GM12878 (cell line): Measurements from ENCODE around the gene ACTN3. TPM values are rescaled to one million over a fixed set of nuclear protein-coding genes. Genes with fewer than 3 reads are reported as not detected.

ENCODE experiments used
- ATAC-seq: fragments of 200-7000 bp; cut with Tn5 transposase; 3 replicates; pipeline ENCODE4 v1.9.1; 2020; ENCODE audit warnings: mild to moderate bottlenecking, moderate library complexity
- BruUV-seq: library from RNA; stranded (reverse); fragments of 400-500 nt; replicated peaks from 2 replicates; lab custom pipeline; 2021; lab: Mats Ljungman, UMichigan
- CTCF ChIA-PET: fragments of 300-600 bp; sonication (Branson Sonifier 250); formaldehyde crosslinking; extraction: SDS; loops from one replicate; lab custom pipeline; 2021; ENCODE audit warnings: inconsistent platforms; lab: Yijun Ruan, JAX
- POLR2A ChIA-PET: fragments of 350-600 bp; formaldehyde crosslinking; extraction: SDS; loops from one replicate; lab custom pipeline; 2021; ENCODE audit warnings: inconsistent platforms; lab: Charles Lee
- RAD21 ChIA-PET: fragments of 300-600 bp; sonication (Branson Sonifier 250); formaldehyde crosslinking; loops from one replicate; lab custom pipeline; 2023; ENCODE audit warnings: antibody characterized with exemption; ENCODE audit not compliant: unreplicated experiment; lab: Charles Lee
- SMC1A ChIA-PET: fragments of 300-600 bp; sonication (Branson Sonifier 250); formaldehyde crosslinking; loops from one replicate; lab custom pipeline; 2023; ENCODE audit not compliant: unreplicated experiment, uncharacterized antibody; lab: Charles Lee
- DNase-seq: peaks from one replicate; pipeline ENCODE4 v3.0.0-alpha.2; 2011; ENCODE audit warnings: low read depth, low spot score
- FAIRE-seq: peaks from 3 replicates; lab custom pipeline; 2011; peaks lifted over from hg19 to GRCh38; lab: Jason Lieb, UNC
- H2AFZ ChIP-seq: 2 replicates; pipeline ENCODE4 v1.6.0; 2011; ENCODE audit warnings: low read depth, low read length, control low read depth; ENCODE audit not compliant: control insufficient read depth
- H3K27ac ChIP-seq: 2 replicates; pipeline ENCODE4 v1.5.1; 2011; ENCODE audit warnings: control low read depth; ENCODE audit not compliant: control insufficient read depth, insufficient read depth
- H3K27me3 ChIP-seq, 2 experiments: replicated peaks in 1 of 2; 2 replicates each; pipeline versions ENCODE4 v1.6.0 to v1.6.1; 2011; ENCODE audit warnings: low read length in 1 of 2; ENCODE audit not compliant: control insufficient read depth in 2 of 2, insufficient read depth in 2 of 2
- H3K36me3 ChIP-seq, 2 experiments: 2 replicates each; pipeline ENCODE4 v1.5.1; 2011; ENCODE audit warnings: low read length in 1 of 2; ENCODE audit not compliant: control insufficient read depth in 2 of 2, insufficient read depth in 2 of 2
- H3K4me1 ChIP-seq: 2 replicates; pipeline ENCODE4 v1.6.1; 2011; ENCODE audit warnings: mild to moderate bottlenecking, low read length, moderate library complexity, mixed read lengths; ENCODE audit not compliant: control insufficient read depth, insufficient read depth
- H3K4me2 ChIP-seq: 2 replicates; pipeline ENCODE4 v1.6.0; 2011; ENCODE audit warnings: control low read depth; ENCODE audit not compliant: control insufficient read depth, insufficient read depth
- H3K4me3 ChIP-seq: fragments of 200-600 bp; sonication (generic); 2 replicates; pipeline ENCODE4 v1.5.1; 2016
- H3K79me2 ChIP-seq: 2 replicates; pipeline ENCODE4 v1.6.0; 2011; ENCODE audit warnings: low read length; ENCODE audit not compliant: control insufficient read depth, insufficient read depth
- H3K9ac ChIP-seq: 2 replicates; pipeline ENCODE4 v1.8.0; 2011; ENCODE audit warnings: low read length, control low read depth, mixed read lengths; ENCODE audit not compliant: control insufficient read depth, insufficient read depth
- H3K9me3 ChIP-seq: replicated peaks from 3 replicates; pipeline ENCODE4 v1.5.1; 2011; ENCODE audit warnings: mild to moderate bottlenecking, low read length; ENCODE audit not compliant: control insufficient read depth, insufficient read depth
- H4K20me1 ChIP-seq: 2 replicates; pipeline ENCODE4 v1.6.0; 2011; ENCODE audit not compliant: control insufficient read depth, insufficient read depth
- GABPA ChIP-seq: IDR thresholded peaks from 2 replicates; pipeline ENCODE4 v1.6.1; 2014; ENCODE audit warnings: antibody characterized with exemption, low read depth, mild to moderate bottlenecking, inconsistent platforms
- MYC ChIP-seq: IDR thresholded peaks from 2 replicates; pipeline ENCODE4 v1.6.1; 2011; ENCODE audit warnings: mild to moderate bottlenecking, low read length, moderate library complexity, inconsistent platforms; ENCODE audit not compliant: insufficient read depth, insufficient replicate concordance, insufficient read length, severe bottlenecking
- POLR2AphosphoS2 ChIP-seq: IDR thresholded peaks from 2 replicates; pipeline ENCODE4 v1.6.1; 2011; ENCODE audit warnings: low read depth, mild to moderate bottlenecking, low read length, improper control_type of control experiment, moderate library complexity
- POU2F2 ChIP-seq: IDR thresholded peaks from 3 replicates; pipeline ENCODE4 v1.6.1; 2011; ENCODE audit warnings: low read depth, mild to moderate bottlenecking, low read length, borderline replicate concordance
- RELA ChIP-seq: fragments of 450-650 bp; IDR thresholded peaks from 2 replicates; pipeline ENCODE4 v1.8.0; 2014; ENCODE audit warnings: borderline replicate concordance; ENCODE audit not compliant: partially characterized antibody
- ZNF24 ChIP-seq: fragments of 450-650 bp; IDR thresholded peaks from 2 replicates; pipeline ENCODE4 v1.6.1; 2017; ENCODE audit warnings: antibody characterized with exemption, mild to moderate bottlenecking
- ZSCAN29 ChIP-seq: fragments of 450-650 bp; IDR thresholded peaks from 2 replicates; pipeline ENCODE4 v1.6.1; 2017; ENCODE audit warnings: mild to moderate bottlenecking, moderate library complexity
- ZZZ3 ChIP-seq: IDR thresholded peaks from 2 replicates; pipeline ENCODE4 v1.6.1; 2011; ENCODE audit warnings: low read depth; ENCODE audit not compliant: control insufficient read depth, insufficient read length
- WGBS: methylation state at CpG from one replicate; pipeline ENCODE4 v1.1.6; 2016; ENCODE audit warnings: low lambda C conversion rate; ENCODE audit not compliant: insufficient replicate concordance, insufficient coverage; ENCODE audit errors: missing lambda C conversion rate; 5-methylcytosine and 5-hydroxymethylcytosine counted together
- in situ Hi-C: fragments of 300-500 bp; cut with MboI; formaldehyde crosslinking; loops from 9 replicates; pipeline ENCODE4 v1.14.3; 2018; ENCODE audit warnings: mixed read lengths
- intact Hi-C: fragments of 100-400 bp; cut with micrococcal nuclease; formaldehyde crosslinking; loops from one replicate; pipeline ENCODE4 v1.14.2; 2022; ENCODE audit not compliant: unreplicated experiment
- polyA plus RNA-seq, 11 experiments: library from polyadenylated mRNA; depleted of rRNA in 4 of 11; unstranded in 6 of 11; stranded (reverse) in 5 of 11; fragments of >200 nt; fragmentation: Nextera tagmentation in 4 of 11; fragmentation: Illumina TruSeq in 1 of 11; extraction: Ambion mirVana in 4 of 11; extraction: Trizol in 1 of 11; gene quantifications; 1 replicate in 1 of 11; 2 replicates in 10 of 11; pipeline versions ENCODE4 v1.2.1 to v1.2.3, GENCODE V29; 2011 to 2016; ENCODE audit warnings: inconsistent platforms in 2 of 11, missing spikeins in 2 of 11, low read depth in 1 of 11
- total RNA-seq, 4 experiments: library from RNA; depleted of rRNA in 3 of 4; stranded (reverse); fragments of >200 nt in 3 of 4; fragmentation: Illumina TruSeq in 1 of 4; extraction: Trizol in 1 of 4; gene quantifications; 2 replicates each; pipeline versions ENCODE4 v1.2.1 to v1.2.3, GENCODE V29; 2013 to 2021
- TF ChIP-seq, protein P1 (sequence below): IDR thresholded peaks from 2 replicates; pipeline ENCODE4 v1.6.1; 2012; ENCODE audit warnings: low read depth, low read length, improper control_type of control experiment
- TF ChIP-seq, protein P2 (sequence below): IDR thresholded peaks from 2 replicates; pipeline ENCODE4 v1.6.1; 2011; ENCODE audit warnings: low read depth, mild to moderate bottlenecking, low read length, moderate library complexity, borderline replicate concordance; ENCODE audit errors: extremely low read depth
- TF ChIP-seq, protein P3 (sequence below): fragments of 450-650 bp; IDR thresholded peaks from 2 replicates; pipeline ENCODE4 v1.6.1; 2014; ENCODE audit warnings: mild to moderate bottlenecking

ACTN3 gene
- total and polyA plus RNA-seq, 10 of the 15 experiments (the other 5 are each of a cell fraction or from before 2014, with no cell fraction given): 0.06 to 0.67 (median 0.17) TPM; not detected in 3

- in situ Hi-C loops: no loop called here
Measured at GRCh38 chr11:66529069-66529468, 17.6 kb upstream of the ACTN3 start.

More at GRCh38 chr11:66529069-66529468, 17.6 kb upstream of the ACTN3 start:
- ChIA-PET RAD21 (no interaction called here), SMC1A (no interaction called here)
- no peak overlapping the region for H3K9ac ChIP-seq
- H3K79me2 ChIP-seq: no peaks in the 10 kb centered on the region
- H3K4me1 ChIP-seq: no peaks in the 10 kb centered on the region
- intact Hi-C loops: no loop called here
- no peaks in the 10 kb centered on the region for H3K27me3 ChIP-seq
- TF ChIP-seq, protein P1, sequence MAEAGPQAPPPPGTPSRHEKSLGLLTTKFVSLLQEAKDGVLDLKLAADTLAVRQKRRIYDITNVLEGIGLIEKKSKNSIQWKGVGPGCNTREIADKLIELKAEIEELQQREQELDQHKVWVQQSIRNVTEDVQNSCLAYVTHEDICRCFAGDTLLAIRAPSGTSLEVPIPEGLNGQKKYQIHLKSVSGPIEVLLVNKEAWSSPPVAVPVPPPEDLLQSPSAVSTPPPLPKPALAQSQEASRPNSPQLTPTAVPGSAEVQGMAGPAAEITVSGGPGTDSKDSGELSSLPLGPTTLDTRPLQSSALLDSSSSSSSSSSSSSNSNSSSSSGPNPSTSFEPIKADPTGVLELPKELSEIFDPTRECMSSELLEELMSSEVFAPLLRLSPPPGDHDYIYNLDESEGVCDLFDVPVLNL: no peak
- TF ChIP-seq POLR2AphosphoS2 (no peak), ZNF24 (no peak), ZZZ3 (no peak), GABPA (no peak), MYC (no peak), RELA (no peak), POU2F2 (no peak), ZSCAN29 (no peak)
- TF ChIP-seq, protein P2, sequence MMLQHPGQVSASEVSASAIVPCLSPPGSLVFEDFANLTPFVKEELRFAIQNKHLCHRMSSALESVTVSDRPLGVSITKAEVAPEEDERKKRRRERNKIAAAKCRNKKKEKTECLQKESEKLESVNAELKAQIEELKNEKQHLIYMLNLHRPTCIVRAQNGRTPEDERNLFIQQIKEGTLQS: no peak
- TF ChIP-seq, protein P3, sequence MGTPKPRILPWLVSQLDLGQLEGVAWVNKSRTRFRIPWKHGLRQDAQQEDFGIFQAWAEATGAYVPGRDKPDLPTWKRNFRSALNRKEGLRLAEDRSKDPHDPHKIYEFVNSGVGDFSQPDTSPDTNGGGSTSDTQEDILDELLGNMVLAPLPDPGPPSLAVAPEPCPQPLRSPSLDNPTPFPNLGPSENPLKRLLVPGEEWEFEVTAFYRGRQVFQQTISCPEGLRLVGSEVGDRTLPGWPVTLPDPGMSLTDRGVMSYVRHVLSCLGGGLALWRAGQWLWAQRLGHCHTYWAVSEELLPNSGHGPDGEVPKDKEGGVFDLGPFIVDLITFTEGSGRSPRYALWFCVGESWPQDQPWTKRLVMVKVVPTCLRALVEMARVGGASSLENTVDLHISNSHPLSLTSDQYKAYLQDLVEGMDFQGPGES: no peak
- TF ChIP-seq, all 136 proteins: peak for 0
- WGBS: 73% methylated on average over 9 of the region's 10 CpGs
- BruUV-seq: no TSS peak
- Histone ChIP-seq H3K4me3 (no peak overlapping the region), H3K27ac (no peak overlapping the region), H2AFZ (no peak overlapping the region), H3K9me3 (no peaks in the 10 kb centered on the region), H3K4me2 (no peak overlapping the region), H4K20me1 (no peaks in the 10 kb centered on the region), H3K36me3 (no peaks in the 10 kb centered on the region)
- POLR2A ChIA-PET: no interaction called here
- no peak for FAIRE-seq
- DNase-seq: no peak
- ATAC-seq: no peak
- CTCF ChIA-PET: no interaction called here
